HS-5 (cell line): ENCODE measurements around the gene HBZ.
"Not testable (repeated sequence)": the region's sequence is repeated elsewhere in the genome, so short reads cannot be mapped to it uniquely, and the experiment has no call there.

ENCODE experiments used
- DNase-seq: peaks from one replicate; pipeline ENCODE4 v3.0.0-alpha.2; 2012; ENCODE audit warnings: low read depth

Gene HBZ

DNA sequence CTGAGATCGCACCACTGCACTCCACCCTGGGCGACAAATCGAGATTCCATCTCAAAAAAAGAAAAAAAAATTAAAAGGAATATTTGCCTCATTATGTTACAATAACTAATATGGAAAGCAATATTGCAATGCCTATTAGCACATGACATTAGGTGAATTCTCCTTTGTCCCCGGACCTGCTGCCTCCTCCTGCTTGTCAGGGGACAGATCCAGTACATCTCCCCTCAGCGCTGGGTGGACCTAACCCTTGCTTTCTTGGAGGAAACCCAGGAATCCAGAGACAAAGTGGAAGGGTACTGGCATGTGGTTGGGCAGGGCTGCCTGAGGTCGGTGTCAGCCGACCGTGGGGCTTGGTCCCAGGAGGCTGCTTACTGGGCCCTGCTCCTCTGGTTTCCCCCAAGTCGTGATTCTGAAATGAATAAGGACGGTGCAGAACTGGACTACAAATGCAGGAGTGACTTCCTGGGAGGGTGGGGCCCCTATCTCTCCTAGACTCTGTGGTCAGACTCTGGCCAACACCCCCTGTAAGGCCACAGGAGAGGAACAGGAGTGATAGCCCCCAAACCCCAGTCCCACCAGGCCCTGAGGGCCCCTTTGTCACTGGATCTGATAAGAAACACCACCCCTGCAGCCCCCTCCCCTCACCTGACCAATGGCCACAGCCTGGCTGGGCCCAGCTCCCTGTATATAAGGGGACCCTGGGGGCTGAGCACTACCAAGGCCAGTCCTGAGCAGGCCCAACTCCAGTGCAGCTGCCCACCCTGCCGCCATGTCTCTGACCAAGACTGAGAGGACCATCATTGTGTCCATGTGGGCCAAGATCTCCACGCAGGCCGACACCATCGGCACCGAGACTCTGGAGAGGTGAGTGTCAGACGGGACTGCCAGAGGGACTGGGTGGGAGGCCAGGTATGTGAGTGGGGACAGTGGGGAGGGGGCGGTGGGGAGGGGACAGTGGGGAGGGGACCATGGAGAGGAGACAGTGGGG is at the start of gene HBZ:
Gene HBZ (plus strand): TSS at position 504 of the 988 bp plus-strand sequence. CDS start 266 bp downstream, at position 770.
- no peak for DNase-seq

DNA sequence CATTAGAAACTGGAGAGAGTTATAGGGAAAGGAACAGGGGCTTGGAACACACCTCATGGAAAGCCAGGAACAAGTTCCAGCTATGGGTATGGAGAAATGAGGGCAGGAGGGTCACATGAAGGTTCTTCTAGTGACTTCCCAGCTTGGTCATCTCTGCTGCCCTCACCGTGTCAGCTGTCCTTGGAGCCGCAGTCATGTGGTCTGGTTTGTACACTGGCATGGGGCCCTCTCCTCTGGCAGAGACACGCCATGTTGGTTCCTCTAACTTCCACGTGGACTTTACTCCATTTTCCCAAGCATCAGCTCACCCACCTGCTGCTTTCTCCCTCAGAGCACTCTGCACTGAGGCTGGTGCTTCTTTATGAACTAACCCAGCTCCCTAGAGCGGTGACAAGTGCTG is 48.1 kb upstream of the HBZ start:
- no peak for DNase-seq

DNA sequence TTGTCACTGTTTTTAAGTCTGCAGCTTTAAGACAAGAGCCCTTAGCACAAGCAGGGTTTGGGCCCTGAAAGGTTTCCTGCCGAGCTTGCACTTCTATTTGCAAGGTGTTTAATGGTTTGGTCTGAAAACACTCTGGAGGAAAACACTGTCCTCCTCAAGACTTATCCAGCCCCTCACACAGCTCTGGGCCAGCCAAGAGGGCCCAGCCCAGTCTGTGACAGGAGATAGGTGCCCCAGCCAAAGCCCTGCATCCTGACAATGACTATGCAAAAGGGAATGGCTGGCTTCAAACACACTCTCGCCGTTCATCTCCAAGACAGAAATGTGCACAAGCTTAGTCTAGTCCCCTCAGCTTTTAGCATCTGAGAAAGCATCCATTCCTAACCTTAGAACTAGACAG is 47.5 kb upstream of the HBZ start:
- DNase-seq, result no peak

DNA sequence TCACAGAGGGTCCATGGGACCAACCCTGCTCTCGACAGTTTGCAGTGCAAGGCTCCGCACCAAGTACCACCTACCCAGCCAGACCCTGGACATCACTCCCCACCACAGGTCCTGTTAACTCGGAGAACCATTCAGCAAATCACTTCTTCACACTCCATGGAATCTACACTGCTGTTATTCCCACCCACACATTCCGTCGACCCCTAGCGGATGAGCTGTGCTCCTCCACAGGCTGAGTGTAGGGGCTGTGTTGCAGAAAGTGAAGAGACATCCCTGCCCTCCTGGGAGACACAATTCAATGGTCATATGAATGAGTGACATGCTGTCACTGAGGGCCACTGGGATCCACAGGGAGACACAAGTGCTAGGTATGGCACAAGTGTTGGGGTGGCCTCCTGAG is 46.9 kb upstream of the HBZ start:
- DNase-seq, result no peak

DNA sequence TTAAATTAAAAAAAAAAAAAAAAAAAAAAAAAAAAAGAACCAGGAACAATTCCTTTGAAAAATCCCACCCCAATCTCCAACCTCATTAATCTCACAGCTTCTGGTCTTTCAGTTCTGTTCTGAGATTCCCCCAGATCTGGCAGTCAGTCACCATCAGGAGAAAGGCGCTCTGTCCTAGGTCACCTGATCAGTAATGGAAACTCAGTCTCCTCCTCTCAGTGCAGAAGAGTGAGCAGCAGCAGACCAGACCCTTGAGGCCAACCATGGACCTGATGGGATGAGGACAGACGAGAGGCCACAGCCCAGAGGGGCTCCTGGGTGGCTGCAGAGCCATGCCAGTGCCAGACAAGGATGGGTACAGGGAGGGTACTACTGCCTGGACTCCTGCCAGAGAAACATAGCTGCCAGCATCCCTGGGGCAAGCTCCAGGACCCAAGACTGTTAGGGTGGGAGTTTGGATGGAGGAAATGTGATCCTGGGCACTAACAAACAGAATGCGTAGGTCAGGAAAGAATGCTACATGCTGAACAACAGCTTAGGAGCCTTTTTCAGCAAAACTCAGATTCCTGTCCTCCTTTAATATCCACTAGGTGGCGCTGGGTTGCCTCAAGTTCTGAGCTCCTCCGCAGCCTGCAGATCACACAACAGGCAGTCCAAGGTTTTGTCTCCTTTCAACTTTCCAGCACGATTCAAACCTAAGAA is 45.7 kb upstream of the HBZ start:
- DNase-seq, result no peak

DNA sequence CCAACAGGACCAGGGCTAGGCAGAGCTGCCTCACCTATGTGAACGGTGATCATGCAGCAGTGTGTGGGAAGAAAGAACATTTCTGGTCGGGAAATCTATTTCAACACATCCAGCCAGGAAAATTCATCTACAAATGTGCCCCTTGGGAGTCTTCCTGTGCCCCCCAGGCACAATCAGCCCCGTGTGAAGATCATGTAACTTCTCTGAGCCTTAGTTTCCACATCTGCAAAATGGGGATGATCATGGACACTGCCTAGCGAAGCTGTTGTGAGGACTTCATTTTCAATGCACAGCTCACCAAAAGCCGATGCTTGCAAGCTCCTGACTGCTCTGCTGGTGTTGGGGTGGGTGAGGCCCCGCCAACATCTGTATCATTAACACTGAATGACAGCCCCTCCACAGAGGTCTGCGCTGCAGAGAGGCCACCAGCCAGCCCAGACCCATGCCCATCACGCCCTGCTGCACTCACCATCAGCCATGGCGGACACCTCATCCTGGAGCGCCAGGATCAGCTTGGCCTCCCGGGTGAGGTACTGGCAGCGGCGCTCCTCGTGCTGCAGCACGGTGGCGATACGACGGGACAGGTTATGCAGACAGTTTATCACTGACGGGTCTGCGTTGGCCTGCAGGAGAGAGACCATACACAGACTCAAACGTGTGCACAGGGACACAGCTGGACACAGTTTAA is 40.1 kb upstream of the HBZ start:
- no peak for DNase-seq

DNA sequence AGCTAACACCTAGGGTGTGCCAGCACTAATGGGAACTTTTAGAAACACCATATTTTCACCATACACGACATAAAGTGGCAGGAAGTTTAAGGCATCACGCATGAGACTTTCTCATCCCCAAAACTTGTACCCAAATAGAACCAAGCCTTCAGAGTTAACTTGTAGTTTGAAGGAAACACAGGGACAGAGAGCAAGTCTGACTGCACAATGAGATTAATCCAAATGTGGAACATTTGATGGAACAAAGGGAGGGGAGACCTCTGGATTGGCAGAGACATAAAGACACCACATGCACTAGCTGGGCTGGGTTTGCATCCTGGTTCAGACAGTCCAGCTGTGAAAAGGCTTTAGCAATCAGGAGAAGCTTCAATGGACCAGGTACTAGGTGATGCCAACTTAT is 38.1 kb upstream of the HBZ start:
- no peak for DNase-seq

DNA sequence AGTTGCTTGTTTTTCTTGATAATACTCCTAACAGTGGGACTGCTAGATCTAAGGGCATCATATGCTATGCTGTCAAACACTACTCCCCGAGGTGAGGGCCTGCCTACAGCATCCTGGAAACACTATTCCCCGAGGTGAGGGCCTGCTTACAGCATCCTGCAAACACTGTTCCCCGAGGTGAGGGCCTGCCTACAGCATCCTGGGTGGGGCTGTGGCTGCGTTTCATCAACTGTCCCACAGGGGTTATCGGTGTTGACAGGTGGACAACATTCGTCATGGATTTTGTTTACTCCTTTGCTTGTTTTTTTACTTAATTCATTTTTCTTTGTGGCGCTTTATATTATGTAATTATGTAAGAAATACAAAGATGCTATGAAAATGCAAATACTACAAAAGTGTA is 36.4 kb upstream of the HBZ start:
- DNase-seq, result no peak

DNA sequence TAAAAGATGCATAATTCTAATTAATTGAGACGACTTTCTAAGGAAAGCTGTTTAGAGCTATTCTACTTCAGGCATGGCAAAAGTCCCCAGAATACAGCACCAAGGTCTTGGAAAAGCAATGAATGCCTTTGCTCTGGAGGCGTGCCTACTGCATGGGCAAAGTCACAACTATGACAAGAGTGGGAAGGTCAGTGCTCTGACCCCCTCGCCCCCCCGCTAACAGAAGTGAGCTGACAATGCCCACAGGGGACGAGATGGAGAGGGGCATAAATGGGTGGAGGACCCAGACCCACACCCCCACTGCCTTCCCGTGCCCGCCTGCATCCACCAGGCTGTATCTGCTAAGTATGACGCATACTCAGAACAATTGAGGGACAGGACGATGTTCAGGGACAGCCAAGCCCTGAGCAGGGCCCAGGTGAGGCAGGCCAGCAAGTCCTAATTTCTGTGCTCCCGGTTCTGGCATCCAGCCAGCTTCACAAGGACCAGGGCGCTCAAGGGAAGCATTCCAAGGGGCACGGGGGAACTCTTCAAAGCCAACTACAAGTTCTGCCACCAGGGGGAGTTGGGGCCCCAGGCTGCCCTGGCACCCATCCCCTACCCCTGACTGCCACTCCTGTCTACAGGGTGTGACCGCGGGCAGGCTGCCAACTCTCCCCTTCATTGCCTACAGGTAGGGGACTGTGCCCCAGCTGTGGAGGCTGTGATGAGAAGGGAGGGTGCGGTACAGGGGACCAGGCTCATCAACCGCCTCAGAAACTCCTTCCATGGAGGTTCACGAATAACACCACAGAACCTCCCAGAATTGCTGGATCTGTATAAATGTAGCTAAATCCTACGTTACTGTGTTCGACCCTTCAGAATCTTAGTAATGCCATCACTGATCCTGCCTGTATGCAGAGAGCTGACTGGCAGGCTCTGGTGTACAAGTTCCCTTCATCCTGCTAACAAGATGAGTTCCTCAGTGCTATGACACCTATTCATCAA is 34.8 kb upstream of the HBZ start:
- no peak for DNase-seq

DNA sequence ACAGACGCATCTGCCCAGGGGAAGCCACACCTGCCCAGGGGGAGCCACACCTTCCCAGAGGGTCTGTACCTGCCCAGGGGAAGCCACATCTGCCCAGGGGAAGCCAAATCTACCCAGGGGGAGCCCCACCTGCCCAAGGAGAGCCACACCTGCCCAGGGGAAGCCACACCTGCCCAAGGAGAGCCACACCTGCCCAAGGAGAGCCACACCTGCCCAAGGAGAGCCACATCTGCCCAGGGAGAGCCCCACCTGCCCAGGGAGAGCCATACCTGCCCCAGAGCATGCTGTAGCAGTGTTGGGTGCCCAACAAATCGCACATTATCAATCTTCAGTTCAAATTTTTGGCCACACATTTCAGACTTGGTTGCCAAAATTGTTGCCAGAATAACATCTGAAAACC is 33.6 kb upstream of the HBZ start:
- no peak for DNase-seq

DNA sequence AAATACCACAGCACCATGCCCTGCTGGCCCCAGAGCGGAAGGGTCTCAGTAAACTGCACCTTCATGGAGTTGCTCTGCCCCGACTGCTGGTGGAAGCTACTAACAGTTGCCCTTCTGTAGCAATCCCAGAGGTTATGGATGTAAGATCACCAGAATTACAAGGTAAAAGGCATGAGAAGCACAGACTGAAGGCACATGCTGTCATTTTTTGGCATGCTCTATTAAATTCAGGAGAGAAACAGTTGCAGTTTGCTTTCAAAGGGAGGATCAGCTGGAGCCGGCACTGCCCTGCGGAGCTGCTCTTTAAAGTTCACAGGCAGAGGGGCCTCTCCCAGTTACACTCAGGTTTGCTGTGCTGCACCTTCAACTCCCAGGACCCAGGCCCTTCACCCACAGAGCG is 33.1 kb upstream of the HBZ start:
- DNase-seq, result no peak

DNA sequence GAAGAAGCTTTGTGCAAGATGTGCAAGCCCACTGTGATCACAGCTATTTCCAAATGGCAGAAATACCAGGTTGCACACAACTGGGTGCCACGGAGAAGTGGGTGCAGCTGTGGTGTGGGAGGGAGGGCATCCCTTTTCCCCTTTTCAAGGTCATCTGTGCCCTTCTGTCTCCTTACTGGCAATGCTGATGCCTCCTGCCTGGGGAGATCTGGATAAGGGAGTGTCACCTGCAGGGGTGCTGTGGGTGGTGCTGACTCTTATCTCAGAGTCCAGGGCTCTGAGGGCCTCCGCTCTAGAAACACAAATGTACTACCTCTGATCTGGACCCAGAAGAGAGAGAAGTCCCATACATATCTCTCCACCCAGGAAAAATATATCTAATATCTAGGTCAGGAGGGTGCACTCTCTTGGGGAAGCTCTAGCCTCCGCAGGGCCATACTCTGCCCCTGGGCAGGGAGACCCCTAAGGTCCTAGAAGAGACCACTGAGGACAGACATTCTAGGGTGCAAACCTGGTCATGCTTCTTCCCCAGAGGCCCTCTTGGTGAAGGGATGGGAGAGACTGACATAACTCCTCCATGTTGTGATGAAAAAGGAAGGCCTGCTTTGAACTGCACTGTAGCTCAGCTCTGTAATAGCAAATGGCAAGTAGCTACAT is 32.5 kb upstream of the HBZ start:
- DNase-seq, result no peak

DNA sequence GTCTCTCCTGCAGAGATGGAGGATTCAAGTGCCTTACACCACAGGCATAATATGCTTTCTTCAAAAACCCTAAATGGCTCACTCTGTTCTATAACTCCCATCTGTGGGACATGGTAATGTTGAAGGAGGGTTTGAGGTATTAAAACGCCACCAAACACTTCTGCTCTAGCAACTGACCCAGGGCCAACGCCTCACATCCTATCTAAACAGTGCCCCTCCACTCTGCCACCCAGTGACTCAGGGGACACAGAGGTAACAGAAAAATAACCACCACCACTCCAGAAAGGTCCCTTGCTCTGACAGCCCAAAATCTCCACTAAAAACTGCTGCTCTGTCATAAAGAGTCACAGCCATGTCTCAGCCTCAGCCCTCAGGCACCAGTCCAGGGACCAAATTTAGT is 31.7 kb upstream of the HBZ start:
- DNase-seq, result no peak

DNA sequence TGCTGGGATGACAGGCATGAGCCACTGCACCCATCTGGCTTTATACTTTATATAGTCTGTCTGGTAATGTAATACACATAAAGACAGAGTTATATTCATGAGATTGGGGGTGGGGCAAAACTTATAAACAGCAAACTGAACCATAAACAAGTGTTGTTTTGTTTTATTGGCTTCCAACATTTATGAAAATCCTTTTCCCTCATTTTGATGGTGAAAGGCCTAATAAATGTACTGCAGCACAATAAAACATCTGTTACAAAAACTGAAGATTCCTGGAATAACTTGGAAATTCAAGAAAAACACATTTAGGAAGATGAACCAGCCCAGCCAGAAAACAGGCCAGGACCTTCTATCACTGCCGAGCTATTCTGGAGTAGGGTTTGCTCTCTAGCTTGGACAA is 30.1 kb upstream of the HBZ start:
- no peak for DNase-seq

DNA sequence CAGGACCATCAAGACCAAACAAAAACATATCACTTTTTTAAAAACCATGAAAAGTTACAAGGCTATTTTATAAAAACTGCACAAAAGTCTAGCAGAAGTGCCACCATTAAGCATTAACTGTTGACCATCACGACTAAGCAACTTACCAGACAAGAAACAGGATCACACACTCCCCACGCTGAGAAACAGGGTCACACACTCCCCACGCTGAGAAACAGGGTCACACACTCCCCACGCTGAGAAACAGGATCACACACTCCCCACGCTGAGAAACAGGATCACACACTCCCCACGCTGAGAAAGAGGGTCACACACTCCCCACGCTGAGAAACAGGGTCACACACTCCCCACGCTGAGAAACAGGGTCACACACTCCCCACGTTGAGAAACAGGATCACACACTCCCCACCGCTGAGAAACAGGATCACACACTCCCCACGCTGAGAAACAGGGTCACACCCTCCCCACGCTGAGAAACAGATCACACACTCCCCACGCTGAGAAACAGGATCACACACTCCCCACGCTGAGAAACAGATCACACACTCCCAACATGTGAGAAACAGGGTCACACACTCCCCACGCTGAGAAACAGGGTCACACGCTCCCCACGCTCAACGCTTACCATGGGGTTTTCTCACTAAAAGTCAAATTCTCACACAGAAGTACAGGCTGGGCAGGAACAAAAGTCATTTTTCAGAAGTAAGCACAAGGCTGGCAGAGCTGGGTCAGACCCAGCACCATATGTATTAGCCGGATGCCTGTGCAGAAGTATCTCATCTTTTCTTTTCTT is 28.7 kb upstream of the HBZ start:
- not testable (repeated sequence) for DNase-seq

DNA sequence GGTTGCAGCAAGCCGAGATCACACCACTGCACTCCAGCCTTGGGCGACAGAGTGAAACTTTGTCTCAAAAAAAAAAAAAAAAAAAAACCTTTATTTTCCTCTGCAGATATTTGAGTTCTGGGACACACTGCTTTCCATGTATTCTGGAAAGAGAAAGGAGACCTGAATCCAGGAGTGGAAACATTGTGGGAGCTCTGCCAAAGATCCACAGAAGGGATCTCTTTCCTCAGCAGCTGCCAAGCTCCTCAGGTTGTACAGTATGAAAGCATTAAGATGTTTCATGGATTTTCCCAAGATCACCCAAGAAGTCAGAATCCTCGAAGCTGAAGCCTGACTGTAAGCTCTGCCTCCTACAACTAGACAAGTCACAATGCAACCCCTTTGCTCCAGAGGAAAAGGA is 27.4 kb upstream of the HBZ start:
- DNase-seq, result no peak

DNA sequence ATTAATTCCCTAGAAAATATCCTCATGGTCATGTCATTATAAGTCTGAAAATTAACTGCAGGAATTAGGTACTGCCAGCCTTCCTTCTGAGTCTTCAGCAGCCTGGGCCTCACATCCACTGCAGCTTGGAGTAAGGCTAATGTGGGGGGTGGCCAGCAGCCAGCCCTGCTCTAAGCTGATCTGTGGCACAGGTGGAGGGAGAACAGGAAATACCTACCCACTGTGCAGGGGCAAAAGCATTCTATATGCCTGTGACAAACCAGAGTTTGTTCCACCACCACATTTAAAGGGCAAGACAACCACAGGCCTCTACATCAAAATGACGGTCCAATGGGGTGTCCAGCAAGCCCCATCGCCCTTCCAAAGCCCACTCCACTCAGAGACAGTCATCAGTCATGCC is 23.4 kb upstream of the HBZ start:
- no peak for DNase-seq

DNA sequence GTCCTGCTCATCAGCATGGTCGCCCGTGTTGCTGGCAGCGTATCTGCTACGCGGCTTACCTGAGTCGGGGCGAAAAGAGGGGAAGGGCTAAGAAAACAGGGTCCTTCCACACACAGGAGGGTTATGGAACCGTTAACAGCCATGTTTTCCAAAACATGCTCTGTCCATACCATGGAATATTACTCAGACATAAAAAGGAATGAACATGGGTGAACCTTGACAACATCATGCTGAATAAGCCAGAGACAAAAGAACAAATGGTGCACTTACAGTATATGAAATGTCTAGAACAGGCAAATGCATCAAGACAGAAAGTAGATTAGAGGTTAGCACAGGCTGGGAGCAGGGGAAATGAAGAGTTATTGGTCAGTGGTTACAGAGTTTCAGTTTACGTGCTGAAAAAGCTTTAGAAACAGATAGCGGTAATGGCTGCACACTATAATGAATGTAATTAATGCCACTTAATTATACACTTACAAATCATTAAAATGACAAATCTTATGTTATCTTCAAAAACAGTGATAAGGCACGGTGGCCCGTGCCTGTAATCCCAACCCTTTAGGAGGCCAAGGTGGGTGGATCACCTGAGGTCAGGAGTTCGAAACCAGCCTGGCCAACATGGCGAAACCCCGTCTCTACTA is 21.8 kb upstream of the HBZ start:
- DNase-seq, result no peak

DNA sequence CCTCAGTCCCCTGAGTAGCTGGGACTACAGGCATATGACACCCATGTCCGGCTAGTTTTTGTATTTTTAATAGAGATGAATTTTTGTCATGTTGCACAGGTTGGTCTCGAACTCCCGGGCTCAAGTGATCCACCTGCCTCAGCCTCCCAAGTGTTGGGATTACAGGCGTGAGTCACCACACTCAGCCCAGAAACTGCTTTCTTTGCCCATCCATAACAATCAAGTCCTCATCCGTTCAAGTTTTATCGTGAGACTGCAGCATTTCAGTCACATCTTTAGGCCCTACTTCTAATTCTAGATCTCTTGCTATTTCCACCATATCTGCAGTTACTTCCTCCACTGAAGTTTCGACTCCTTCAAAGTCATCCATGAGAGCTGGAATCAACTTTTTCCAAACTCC is 20.3 kb upstream of the HBZ start:
- DNase-seq, result no peak

DNA sequence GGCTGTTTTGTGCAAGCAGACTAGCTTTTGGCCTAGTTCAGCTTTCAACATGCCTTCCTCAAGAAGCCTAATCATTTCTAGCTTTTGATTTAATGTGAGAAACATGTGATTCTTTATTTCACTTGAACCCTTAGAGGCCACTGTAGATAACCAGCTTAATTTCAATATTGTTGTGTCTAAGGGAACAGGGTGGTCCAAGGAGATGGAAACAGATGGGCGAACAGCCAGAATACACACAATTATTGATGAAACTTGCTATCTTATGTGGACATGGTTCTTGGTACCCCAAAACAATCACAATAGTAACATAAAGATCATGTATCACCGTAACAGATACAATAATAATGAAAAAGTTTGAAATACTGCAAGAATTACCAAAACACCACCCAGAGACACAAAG is 18.7 kb upstream of the HBZ start:
- DNase-seq, result no peak
